Activated naive CD4-positive, alpha-beta T cell treated with anti-CD3 and anti-CD28 coated beads, Interleukin-2, amount 10 ng/mL, durations not matched to agents 5 hours and 36 hours (primary cell): ENCODE measurements around the gene PREP. TPM values are rescaled to one million over a fixed set of nuclear protein-coding genes. Genes with fewer than 3 reads are reported as not detected.

Experiments used
- total RNA-seq, 2 experiments: library from RNA; stranded (reverse); gene quantifications; one replicate each; pipeline ENCODE4 v1.2.3, GENCODE V29; 2021

PREP gene
- total RNA-seq, result 10 to 100 TPM; 40.4 to 40.6 TPM

DNA sequence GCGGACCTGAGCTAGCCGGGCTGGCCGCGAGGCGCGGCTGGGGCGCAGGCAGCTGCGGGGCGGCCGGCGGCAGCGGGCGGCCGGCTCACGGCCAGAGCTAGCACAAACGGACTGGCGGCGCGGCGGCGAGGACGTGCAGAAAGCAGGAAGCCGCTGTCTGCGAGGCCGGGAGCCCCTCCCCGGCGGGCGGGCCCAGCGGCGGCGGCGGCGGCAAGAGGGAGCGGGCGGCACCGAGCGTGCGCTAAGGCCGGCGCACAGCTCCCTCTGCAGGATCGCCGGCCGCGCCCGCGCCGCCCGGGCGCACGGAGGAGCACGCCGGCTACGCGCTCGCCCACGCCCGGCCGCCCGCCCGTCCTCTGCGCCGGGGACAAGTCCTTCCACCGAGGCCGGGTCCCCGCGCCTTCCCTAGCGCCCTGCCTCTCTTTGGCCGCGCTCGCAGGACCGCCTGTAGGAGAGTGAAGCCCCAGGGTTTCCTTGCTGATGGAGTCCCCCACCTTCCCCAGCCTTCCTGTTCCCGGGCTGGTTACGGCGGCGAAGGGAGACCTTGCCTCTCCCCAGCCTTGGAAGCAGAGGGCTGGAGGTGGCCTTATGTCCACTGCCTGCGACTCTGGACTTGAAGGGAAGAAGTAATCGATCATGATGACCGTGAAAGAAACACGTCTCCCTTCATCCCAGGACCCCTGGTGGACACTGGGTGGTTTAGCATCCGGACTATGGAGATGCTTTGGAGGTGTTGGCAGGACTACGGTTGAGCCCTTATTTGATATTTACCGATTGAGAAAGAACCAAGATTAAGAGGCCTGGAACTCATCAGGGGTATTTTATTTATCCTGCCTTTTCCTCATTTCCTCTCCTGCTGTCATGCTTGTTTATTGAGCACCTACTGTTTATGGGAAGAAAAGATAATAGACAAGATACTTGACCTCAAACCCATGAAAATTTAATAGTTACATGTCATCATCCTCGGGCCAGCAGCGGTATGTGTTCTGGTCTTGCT lies at the start of gene PREP:
Gene PREP, minus strand, starts transcription at position 144 of the 997 bp plus-strand sequence. CDS start 191 bp downstream, outside the sequence.

Other genes starting within 250 kb of the PREP start
- not detected for gene POPDC3, start 223.1 kb downstream of the PREP start, total RNA-seq